Naive thymus-derived CD4-positive, alpha-beta T cell (primary cell): Measurements from ENCODE around the gene ARHGAP8. TPM values are rescaled to one million over a fixed set of nuclear protein-coding genes. Genes with fewer than 3 reads are reported as not detected.

ENCODE experiments used
- ATAC-seq: fragments of 150-1000 bp; cut with Tn5 transposase; 2 replicates; pipeline ENCODE4 v1.10.0; 2021; ENCODE audit warnings: mild to moderate bottlenecking, moderate library complexity
- CTCF ChIA-PET: fragments of 350-600 bp; sonication (Branson Sonifier 250); formaldehyde crosslinking; loops from one replicate; lab custom pipeline; 2021; ENCODE audit warnings: antibody characterized with exemption; lab: Charles Lee
- POLR2A ChIA-PET: fragments of 350-600 bp; sonication (Branson Sonifier 250); formaldehyde crosslinking; loops from one replicate; lab custom pipeline; 2021; ENCODE audit warnings: antibody characterized with exemption, inconsistent platforms; lab: Charles Lee
- DNase-seq, 9 donors: peaks; one replicate each; pipeline versions ENCODE4 v3.0.0 to v3.0.0-alpha.2; 2020 to 2022; ENCODE audit warnings: mixed read lengths in 1 of 9
- H3K27ac ChIP-seq: one replicate; pipeline ENCODE4 v1.7.0; 2013; ENCODE audit warnings: mild to moderate bottlenecking, low read depth, low read length, moderate library complexity
- H3K27me3 ChIP-seq, 2 donors: one replicate each; pipeline ENCODE4 v1.7.0; 2013; ENCODE audit warnings: low read length in 2 of 2, mild to moderate bottlenecking in 2 of 2, moderate library complexity in 2 of 2; ENCODE audit not compliant: control insufficient read depth in 2 of 2, insufficient read depth in 2 of 2
- H3K36me3 ChIP-seq, 3 experiments: 1 replicate in 2 of 3; 2 replicates in 1 of 3; pipeline ENCODE4 v1.7.0; 2013; ENCODE audit warnings: low read length in 3 of 3, mild to moderate bottlenecking in 3 of 3, moderate library complexity in 1 of 3; ENCODE audit not compliant: insufficient read depth in 3 of 3, control insufficient read depth in 2 of 3
- H3K4me1 ChIP-seq, 2 donors: one replicate each; pipeline ENCODE4 v1.7.0; 2013; ENCODE audit warnings: low read length in 2 of 2, mild to moderate bottlenecking in 2 of 2, moderate library complexity in 1 of 2; ENCODE audit not compliant: control insufficient read depth in 2 of 2, insufficient read depth in 2 of 2
- H3K4me3 ChIP-seq: 2 replicates; pipeline ENCODE4 v1.7.0; 2013; ENCODE audit warnings: mild to moderate bottlenecking, low read length
- H3K9me3 ChIP-seq, 3 experiments: 1 replicate in 2 of 3; 2 replicates in 1 of 3; pipeline ENCODE4 v1.7.0; 2013; ENCODE audit warnings: low read length in 3 of 3; ENCODE audit not compliant: control insufficient read depth in 2 of 3
- H3K27ac Mint-ChIP-seq, 9 donors: one replicate each; pipeline ENCODE4 v1.8.0; 2020 to 2022; ENCODE audit warnings: mixed read lengths in 9 of 9, mild to moderate bottlenecking in 8 of 9, moderate library complexity in 5 of 9, inconsistent platforms in 2 of 9
- H3K27me3 Mint-ChIP-seq, 5 donors: one replicate each; pipeline ENCODE4 v1.8.0; 2021 to 2022; ENCODE audit warnings: mixed read lengths in 5 of 5, mild to moderate bottlenecking in 1 of 5
- H3K36me3 Mint-ChIP-seq, 5 donors: one replicate each; pipeline ENCODE4 v1.8.0; 2020 to 2022; ENCODE audit warnings: mixed read lengths in 5 of 5, mild to moderate bottlenecking in 3 of 5, inconsistent platforms in 1 of 5
- H3K4me1 Mint-ChIP-seq, 7 donors: one replicate each; pipeline ENCODE4 v1.8.0; 2020 to 2022; ENCODE audit warnings: mixed read lengths in 7 of 7, mild to moderate bottlenecking in 3 of 7, inconsistent platforms in 1 of 7
- H3K4me3 Mint-ChIP-seq, 10 donors: one replicate each; pipeline ENCODE4 v1.8.0; 2020 to 2022; ENCODE audit warnings: mild to moderate bottlenecking in 10 of 10, mixed read lengths in 10 of 10, moderate library complexity in 6 of 10, inconsistent platforms in 2 of 10
- H3K9me3 Mint-ChIP-seq, 11 donors: one replicate each; pipeline ENCODE4 v1.8.0; 2020 to 2022; ENCODE audit warnings: mixed read lengths in 11 of 11, mild to moderate bottlenecking in 4 of 11, inconsistent platforms in 1 of 11, moderate library complexity in 1 of 11
- intact Hi-C, 2 donors: fragments of 100-400 bp; cut with micrococcal nuclease; formaldehyde crosslinking; loops; one replicate each; pipeline ENCODE4 v1.15.1; 2023
- polyA plus RNA-seq, 2 donors: library from polyadenylated mRNA; unstranded; fragments of 300-500 nt; fragmentation: Illumina TruSeq; gene quantifications; one replicate each; pipeline ENCODE4 v1.2.3, GENCODE V29; 2021
- total RNA-seq, 6 experiments: library from RNA in 5 of 6; stranded (reverse) in 5 of 6; gene quantifications; 1 replicate in 5 of 6; 2 replicates in 1 of 6; pipeline ENCODE4 v1.2.3 and lab custom pipeline; 2021 to 2026

Gene ARHGAP8
- total and polyA plus RNA-seq, 7 experiments from 2014 or later = 0.82 to 2.3 (median 1.5) TPM; not detected in 4

DNA sequence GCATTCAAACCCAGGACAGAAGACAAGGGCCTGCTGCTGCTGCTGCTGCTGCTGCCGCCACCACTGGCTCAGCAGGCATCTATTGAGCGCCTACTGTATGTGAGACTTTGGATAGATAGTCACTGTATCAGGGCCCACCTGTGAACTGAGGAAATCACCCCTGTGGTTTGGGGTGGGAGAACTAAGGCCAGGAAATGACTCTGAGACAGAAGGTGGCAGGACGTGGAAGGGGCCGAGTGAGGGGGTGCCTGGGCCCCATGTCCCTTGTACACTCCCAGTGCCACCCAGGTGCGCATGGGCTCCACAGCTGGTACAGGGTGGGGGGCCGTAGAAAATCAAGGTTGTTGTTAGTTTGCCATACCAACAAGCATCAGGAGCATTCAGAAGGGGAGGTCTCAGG, 50.6 kb downstream of the ARHGAP8 start:
- Histone ChIP-seq H3K27me3 (no peaks in the 10 kb centered on the region), H3K4me3 (no peak overlapping the region), H3K9me3 (no peaks in the 10 kb centered on the region), H3K36me3 (no peaks in the 10 kb centered on the region), H3K27ac (no peak overlapping the region), H3K4me1 (no peaks in the 10 kb centered on the region)
- DNase-seq (no peak), ATAC-seq (no peak)
- intact Hi-C loops = no loop called here
- CTCF ChIA-PET = no interaction called here
- Mint-ChIP-seq H3K4me3 (no peak overlapping the region), H3K27ac (no peak overlapping the region), H3K36me3 (no peaks in the 10 kb centered on the region), H3K27me3 (peaks cover 0 to 4% (median 0%) of the 10 kb centered on the region in 5 donors), H3K9me3 (no peaks in the 10 kb centered on the region), H3K4me1 (peaks cover 0 to 5% (median 0%) of the 10 kb centered on the region in 7 donors)
- POLR2A ChIA-PET = no interaction called here

DNA sequence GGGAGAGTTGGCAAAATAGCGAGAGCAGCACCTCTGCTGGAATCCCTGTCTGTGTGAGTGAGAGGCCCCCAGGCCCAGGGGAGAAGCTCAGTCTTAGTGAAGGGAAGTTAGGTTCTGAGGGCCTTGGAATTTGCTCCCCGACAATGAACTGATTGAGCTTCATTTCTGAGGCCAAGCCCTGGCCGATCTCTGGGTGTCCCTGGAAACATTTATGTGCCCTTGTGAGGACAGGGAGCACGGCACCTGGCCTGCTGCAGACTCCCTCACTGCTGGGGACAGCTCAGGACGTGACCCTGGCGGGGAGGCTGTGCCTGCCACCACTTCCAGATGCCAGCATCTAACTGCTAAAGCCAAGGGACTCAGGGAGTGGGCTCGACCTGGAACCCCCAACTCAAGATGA, 52.0 kb downstream of the ARHGAP8 start:
- POLR2A ChIA-PET = no interaction called here
- no peak overlapping the region for H3K27ac Mint-ChIP-seq
- CTCF ChIA-PET = interaction anchor here (0.6 kb wide), 1 partner anchor 49 kb away, joined by 3 read pairs; no protein-coding TSS in a partner anchor

DNA sequence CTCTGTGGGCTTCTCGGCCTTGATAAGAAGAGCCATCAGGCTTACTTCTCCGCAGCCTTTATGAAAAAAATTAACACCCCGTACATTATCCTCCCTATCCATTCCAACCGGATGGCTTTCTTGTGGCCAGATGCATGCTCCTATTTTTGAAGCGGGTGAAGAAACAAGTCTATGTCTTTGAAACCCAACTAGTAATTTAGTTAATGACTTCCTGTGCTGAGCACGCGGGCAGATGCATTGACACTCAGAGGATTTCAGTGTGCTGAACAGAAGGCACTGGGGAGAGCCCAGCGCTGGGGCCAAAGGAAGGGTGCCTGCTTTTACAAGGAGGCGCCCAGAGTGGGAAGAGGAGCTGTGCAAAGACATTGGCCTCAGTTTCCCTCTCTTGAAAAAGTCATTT, 53.3 kb downstream of the ARHGAP8 start:
- no peak overlapping the region for H3K4me3 Mint-ChIP-seq
- no peak for DNase-seq
- H3K36me3 Mint-ChIP-seq = no peaks in the 10 kb centered on the region
- H3K9me3 Mint-ChIP-seq = no peaks in the 10 kb centered on the region
- H3K27me3 Mint-ChIP-seq = peaks cover 0 to 7% (median 0%) of the 10 kb centered on the region in 5 donors
- CTCF ChIA-PET = no interaction called here
- no peaks in the 10 kb centered on the region for H3K9me3 ChIP-seq
- no peak overlapping the region for H3K27ac ChIP-seq
- no peak for ATAC-seq
- H3K4me1 ChIP-seq = no peaks in the 10 kb centered on the region
- H3K36me3 ChIP-seq = no peaks in the 10 kb centered on the region
- no peaks in the 10 kb centered on the region for H3K27me3 ChIP-seq
- POLR2A ChIA-PET = no interaction called here
- peaks cover 0 to 10% (median 0%) of the 10 kb centered on the region in 7 donors for H3K4me1 Mint-ChIP-seq
- intact Hi-C loops = no loop called here
- no peak overlapping the region for H3K4me3 ChIP-seq
- H3K27ac Mint-ChIP-seq = no peak overlapping the region

More for the DNA sequence above, 52.0 kb downstream of the ARHGAP8 start:
- H3K27me3 Mint-ChIP-seq = peaks cover 0 to 4% (median 0%) of the 10 kb centered on the region in 5 donors
- no peaks in the 10 kb centered on the region for H3K27me3 ChIP-seq
- intact Hi-C loops = no loop called here
- no peaks in the 10 kb centered on the region for H3K9me3 ChIP-seq
- H3K36me3 ChIP-seq = no peaks in the 10 kb centered on the region
- H3K9me3 Mint-ChIP-seq = no peaks in the 10 kb centered on the region
- H3K4me1 Mint-ChIP-seq = peaks cover 0 to 9% (median 0%) of the 10 kb centered on the region in 7 donors
- H3K4me1 ChIP-seq = no peaks in the 10 kb centered on the region
- no peaks in the 10 kb centered on the region for H3K36me3 Mint-ChIP-seq
- DNase-seq = no peak
- no peak overlapping the region for H3K27ac ChIP-seq
- H3K4me3 ChIP-seq = no peak overlapping the region
- H3K4me3 Mint-ChIP-seq = no peak overlapping the region
- ATAC-seq = no peak

DNA sequence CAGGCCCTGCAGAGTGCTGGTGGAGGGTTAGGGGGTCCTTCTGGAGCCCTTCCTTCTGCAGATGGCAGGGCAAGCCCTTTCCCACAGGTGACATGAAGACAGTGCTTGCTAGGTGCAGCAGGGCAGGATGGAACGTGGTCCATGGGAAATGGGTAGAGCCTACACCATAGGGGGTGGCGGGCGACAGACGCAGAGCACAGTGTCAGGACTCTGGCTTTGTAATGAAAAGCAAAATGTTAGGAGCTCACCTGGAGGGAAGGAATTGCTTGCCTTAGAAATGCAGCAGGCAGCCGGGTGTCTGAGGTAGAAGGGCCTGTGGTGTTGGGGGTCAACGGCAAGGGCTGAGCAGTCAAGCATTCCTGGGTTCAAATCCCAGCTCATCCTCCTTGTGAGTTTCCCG, 54.9 kb downstream of the ARHGAP8 start:
- Histone ChIP-seq H3K27me3 (no peaks in the 10 kb centered on the region), H3K36me3 (no peaks in the 10 kb centered on the region), H3K9me3 (no peaks in the 10 kb centered on the region), H3K4me3 (no peak overlapping the region), H3K4me1 (no peaks in the 10 kb centered on the region), H3K27ac (no peak overlapping the region)
- Mint-ChIP-seq H3K9me3 (no peaks in the 10 kb centered on the region), H3K36me3 (no peaks in the 10 kb centered on the region), H3K27me3 (peaks cover 0 to 11% (median 0%) of the 10 kb centered on the region in 5 donors), H3K4me1 (peaks cover 0 to 10% (median 0%) of the 10 kb centered on the region in 7 donors), H3K27ac (no peak overlapping the region), H3K4me3 (no peak overlapping the region)
- DNase-seq (no peak), ATAC-seq (no peak)
- ChIA-PET CTCF (no interaction called here), POLR2A (no interaction called here)
- intact Hi-C loops = no loop called here

DNA sequence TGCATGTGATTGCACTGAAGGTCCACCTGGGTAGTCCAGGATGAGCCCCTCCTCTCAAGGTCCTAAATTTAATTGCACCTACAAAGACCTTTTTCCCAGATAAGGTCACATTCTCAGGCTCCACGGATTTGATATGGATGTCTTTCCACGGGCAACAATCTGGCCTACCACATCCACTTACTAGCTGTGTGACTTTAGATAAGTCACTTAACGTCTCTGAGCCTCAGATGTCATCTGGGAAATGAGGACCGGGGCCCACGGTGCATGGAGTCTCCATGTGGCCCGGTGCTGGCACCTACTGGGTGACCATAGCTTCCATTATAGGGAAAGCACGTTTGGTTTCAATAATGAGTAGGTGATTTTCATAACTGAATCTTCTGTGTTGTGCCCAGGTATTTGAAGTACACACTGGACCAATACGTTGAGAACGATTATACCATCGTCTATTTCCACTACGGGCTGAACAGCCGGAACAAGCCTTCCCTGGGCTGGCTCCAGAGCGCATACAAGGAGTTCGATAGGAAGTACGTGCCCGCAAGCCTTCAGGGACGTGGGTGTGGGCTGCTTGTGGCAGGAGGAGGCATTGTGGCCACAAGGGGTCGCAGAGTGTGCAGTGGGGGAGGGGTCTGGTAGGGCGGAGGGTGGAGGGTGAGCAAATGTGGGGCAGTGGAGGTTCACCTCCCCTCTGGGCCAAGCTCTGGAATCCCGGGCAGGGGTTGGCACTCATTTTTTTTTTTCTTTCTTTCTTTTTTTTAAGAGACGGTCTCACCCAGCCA, 55.7 kb downstream of the ARHGAP8 start:
- H3K27ac ChIP-seq = no peak overlapping the region
- Mint-ChIP-seq H3K4me3 (no peak overlapping the region), H3K27me3 (peaks cover 0 to 8% (median 0%) of the 10 kb centered on the region in 5 donors), H3K27ac (peak overlapping the region in 1 of 9 donors; percentile 37), H3K36me3 (no peaks in the 10 kb centered on the region), H3K4me1 (peaks cover 0 to 10% (median 0%) of the 10 kb centered on the region in 7 donors), H3K9me3 (no peaks in the 10 kb centered on the region)
- no peaks in the 10 kb centered on the region for H3K27me3 ChIP-seq
- H3K4me1 ChIP-seq = no peaks in the 10 kb centered on the region
- H3K4me3 ChIP-seq = no peak overlapping the region
- CTCF ChIA-PET = interaction anchor here (0.7 kb wide), 1 partner anchor 13 kb away, joined by 3 read pairs; no protein-coding TSS in a partner anchor
- intact Hi-C loops = no loop called here
- DNase-seq = no peak
- no peaks in the 10 kb centered on the region for H3K9me3 ChIP-seq
- POLR2A ChIA-PET = no interaction called here
- no peak for ATAC-seq
- no peaks in the 10 kb centered on the region for H3K36me3 ChIP-seq

DNA sequence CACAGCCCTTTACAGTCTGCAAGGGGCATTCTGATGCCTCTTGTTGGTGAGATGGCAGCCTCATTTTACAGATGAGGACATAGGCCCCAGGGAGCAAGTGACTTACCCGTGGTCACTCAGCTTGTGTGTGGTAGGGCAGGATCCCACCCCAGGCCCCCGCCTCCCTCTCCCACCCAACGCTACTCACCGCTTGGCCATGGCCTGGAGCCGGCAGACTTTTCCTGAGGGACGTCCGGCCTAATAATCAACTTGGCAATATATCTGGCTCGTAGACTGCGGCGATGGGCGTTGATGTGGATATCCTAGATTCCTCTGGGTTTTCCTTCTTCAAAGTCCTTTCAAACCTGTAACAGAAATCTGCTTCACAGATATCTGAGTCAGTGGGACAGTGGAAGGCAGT, 57.1 kb downstream of the ARHGAP8 start:
- intact Hi-C loops = no loop called here
- Histone ChIP-seq H3K4me1 (no peaks in the 10 kb centered on the region), H3K4me3 (no peak overlapping the region), H3K36me3 (no peaks in the 10 kb centered on the region), H3K9me3 (no peaks in the 10 kb centered on the region), H3K27ac (no peak overlapping the region), H3K27me3 (no peaks in the 10 kb centered on the region)
- Mint-ChIP-seq H3K4me3 (no peak overlapping the region), H3K36me3 (no peaks in the 10 kb centered on the region), H3K27me3 (peaks cover 0 to 8% (median 0%) of the 10 kb centered on the region in 5 donors), H3K27ac (no peak overlapping the region), H3K4me1 (peaks cover 0 to 8% (median 0%) of the 10 kb centered on the region in 7 donors), H3K9me3 (peaks cover 0 to 2% (median 0%) of the 10 kb centered on the region in 11 donors)
- no peak for ATAC-seq
- CTCF ChIA-PET = no interaction called here
- no peak for DNase-seq
- POLR2A ChIA-PET = no interaction called here

DNA sequence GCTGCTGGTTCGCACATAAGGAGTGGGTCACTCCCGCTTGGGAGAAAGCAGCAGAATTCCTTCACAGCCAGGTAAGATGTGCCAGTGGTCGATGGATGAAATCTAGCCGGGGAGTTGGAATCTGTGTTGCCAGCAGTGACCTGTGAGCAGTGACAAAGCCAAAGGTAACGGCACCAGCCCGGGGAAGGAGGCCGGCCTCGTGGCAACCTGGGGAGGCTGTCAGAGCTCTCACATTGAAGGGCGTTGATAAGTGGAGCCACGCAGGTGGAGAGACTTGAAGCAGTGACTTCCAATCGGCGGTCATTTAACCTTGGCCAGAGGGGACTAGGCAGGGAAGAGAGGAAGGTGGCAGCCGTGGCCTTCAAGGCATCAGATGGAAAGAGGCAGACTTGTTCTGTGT, 58.8 kb downstream of the ARHGAP8 start:
- Mint-ChIP-seq H3K9me3 (peaks cover 0 to 2% (median 0%) of the 10 kb centered on the region in 11 donors), H3K27ac (peak overlapping the region in 1 of 9 donors; percentile 5), H3K36me3 (no peaks in the 10 kb centered on the region), H3K4me3 (no peak overlapping the region), H3K27me3 (peaks cover 0 to 8% (median 0%) of the 10 kb centered on the region in 5 donors), H3K4me1 (peaks cover 0 to 8% (median 0%) of the 10 kb centered on the region in 7 donors)
- DNase-seq (no peak), ATAC-seq (no peak)
- no peaks in the 10 kb centered on the region for H3K9me3 ChIP-seq
- ChIA-PET CTCF (no interaction called here), POLR2A (no interaction called here)
- H3K4me1 ChIP-seq = no peaks in the 10 kb centered on the region
- H3K36me3 ChIP-seq = no peaks in the 10 kb centered on the region
- intact Hi-C loops = no loop called here
- no peak overlapping the region for H3K27ac ChIP-seq
- H3K4me3 ChIP-seq = no peak overlapping the region
- no peaks in the 10 kb centered on the region for H3K27me3 ChIP-seq
